Activated T-helper 1 cell treated with anti-CD3 and anti-CD28 coated beads, Interleukin-2, amount 50 U/mL, for 16 hours (primary cell): Measurements from ENCODE around the gene SOX18.
A peak's percentile ranks its signal among the peaks of the same experiment; 100 is the strongest.

Source experiments
- DNase-seq, 2 donors: peaks; one replicate each; pipeline ENCODE4 v3.0.0-alpha.2; 2020; ENCODE audit warnings: low read depth in 1 of 2, low spot score in 1 of 2

The SOX18 gene

DNA sequence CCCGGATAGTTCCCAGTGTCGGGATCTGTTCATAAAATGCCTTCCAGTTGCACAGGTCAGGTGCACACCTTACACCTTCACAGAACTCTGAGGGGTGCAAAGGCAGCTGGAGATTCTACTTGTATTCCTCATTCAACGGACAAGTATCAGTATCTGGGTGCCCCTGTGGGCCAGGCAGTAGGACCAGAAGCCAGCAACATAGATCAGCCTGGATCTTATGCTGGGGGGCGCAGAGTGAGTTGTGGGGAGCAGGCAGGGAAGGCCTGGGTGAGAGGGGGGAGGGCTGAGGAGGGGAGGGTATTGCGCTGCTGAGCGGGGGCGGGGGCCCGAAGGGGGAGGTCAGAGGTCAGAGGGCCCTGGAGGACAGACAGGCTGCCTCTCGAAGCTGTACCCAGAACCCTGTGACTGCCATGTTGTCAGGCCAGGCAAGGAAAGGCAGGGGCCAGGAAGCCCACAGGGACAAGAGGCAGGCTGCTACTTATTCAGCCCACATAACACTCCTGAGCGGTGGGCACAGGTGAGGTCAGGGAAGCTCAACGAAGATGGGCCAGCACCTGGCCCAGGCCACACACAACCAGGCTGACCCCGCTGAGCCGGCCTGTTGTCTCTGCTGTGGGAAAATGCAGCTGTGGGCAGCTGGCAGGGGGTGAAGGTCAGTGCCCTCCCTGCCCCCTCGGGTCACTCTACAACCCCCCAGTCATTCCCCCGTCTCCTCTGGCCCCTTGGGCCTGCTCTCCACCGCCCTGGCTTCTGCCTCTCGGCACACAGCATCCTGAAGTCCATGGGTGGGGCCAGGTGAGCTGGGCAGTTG lies 31.6 kb upstream of the SOX18 start:
- DNase-seq = no peak

DNA sequence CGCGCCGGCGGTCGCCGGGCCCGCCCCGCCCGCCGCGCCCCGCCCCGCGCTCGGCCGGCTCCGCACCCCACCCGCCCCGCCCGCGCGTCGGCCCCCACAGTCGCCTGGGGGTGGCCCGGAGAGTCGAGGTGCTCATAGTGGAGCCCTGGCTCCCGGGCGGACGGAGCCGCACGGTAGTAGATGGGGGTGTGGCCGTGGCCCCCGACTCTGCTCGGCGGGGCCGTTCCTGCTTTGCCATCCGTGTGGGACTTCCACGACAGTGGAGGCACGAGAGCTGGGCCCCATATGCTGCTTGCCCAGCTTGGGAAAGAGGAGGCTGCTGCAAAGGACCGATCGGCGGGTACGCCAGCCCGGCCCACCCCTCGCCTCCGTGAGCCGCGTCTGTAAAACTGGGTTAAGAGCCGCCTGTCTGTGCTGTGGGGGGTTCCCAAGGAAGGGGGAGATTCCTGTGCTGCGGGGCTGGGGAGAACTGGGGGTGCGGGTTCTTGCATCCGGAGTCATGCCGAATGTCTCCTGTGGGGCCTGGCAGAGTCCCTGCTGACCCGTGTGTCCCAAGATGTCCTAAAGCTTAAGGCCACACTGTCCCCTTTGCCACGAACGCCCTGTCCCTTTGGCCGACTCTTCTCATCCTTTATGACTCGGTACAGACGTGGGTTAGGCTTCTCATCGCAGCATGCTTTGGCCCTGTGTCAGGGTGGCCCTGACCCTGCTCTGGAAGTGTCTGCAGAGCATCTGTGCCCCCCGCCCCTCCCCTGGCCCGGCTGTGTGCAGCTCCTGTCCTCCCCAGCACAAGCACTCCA lies 30.8 kb upstream of the SOX18 start, which contains the start of gene OPRL1:
OPRL1 (plus strand) TSS at position 70 of the 800 bp plus-strand sequence. CDS start 12,639 bp downstream, outside the sequence.
- no peak for DNase-seq

DNA sequence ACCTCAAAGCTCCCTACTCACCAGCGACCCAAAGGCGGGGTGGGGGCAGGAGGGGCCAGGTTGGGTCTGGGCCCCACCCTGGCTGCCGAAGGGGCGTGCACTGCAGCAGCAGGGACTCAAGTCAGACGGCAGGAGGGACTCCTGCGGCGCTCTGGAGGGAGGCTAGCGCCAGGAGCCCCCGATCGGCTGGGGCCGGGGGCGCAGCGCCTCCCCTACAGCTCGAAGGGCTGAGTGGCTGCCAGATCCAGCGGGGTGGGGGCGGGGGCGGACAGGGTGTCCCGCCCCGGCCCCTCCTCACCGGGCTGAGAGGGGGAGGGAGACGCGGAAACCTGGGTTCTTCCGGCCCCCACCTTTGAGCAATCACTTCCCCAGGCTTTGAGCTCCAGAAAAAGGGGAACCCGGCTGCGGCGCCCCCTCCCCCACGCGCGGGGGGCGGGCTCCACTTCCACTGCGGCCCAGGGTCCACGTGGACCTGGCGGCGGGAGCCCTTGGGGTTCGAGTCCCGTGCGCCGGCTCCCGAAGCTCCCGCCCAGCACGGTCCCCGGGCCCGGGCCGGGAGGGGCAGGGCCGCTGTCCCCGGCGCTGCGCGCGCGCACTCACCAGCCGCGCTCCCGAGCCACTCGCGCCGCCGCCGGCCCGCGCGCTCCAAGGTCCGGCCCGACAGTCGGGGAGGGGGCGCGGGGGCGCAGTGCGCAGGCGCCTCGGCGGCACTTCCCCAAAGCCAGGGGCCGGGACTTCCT lies 30.0 kb upstream of the SOX18 start, which contains the start of gene RGS19:
RGS19 (minus strand) TSS at position 246 of the 740 bp plus-strand sequence. CDS start 2,632 bp downstream, outside the sequence.
- DNase-seq = peak; percentile 36 to 52

DNA sequence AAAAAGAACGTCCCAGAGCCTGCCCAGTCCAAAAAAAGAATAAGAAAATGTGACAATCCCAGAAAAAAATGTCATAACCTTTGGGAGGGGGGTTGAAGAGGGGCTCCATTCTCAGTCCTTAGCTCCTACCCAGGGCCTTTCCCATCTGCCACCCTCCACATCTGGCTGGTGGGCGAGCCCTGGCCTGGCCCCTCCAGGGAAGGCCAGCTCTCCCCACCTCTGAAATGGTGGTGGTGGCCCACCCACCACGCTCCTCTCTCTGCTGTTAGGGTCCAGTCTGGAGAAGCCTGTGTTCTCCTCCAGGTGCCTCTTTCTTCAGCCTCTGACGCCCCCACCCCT lies 29.5 kb upstream of the SOX18 start:
- no peak for DNase-seq

DNA sequence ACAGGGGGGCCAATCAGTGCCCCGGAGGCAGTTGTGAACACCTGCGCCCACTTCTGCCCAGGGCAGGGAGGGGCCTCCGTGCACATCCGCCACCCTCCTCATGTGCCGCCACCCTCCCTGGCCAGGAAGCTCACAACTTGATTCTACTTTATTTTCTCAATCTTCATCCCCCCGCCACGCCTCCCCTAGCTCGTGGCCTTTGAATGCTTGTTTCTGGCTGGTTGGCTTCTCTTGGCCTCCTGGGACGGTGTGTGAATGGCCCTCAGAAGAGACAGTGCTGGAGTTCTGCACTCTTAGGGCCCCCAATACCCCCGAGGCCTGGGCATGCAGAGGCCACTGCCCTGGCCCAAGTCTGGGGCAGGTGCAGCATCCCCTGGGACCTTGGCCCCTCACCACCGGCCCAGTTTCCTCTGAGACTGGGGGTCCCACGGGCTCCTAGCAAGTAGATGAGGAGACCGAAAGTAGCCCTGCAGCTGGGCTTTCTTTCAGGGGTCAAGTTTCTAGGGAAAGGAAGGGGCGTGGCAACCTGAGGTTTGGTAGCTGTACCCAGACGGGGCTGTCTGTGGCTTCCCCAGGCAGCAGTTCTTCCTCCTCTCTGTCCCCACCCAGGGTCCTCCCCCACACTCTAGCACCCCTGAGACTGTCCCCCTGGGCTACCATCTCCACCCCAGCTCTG lies 28.6 kb upstream of the SOX18 start:
- peak; percentile 29 to 46 for DNase-seq

DNA sequence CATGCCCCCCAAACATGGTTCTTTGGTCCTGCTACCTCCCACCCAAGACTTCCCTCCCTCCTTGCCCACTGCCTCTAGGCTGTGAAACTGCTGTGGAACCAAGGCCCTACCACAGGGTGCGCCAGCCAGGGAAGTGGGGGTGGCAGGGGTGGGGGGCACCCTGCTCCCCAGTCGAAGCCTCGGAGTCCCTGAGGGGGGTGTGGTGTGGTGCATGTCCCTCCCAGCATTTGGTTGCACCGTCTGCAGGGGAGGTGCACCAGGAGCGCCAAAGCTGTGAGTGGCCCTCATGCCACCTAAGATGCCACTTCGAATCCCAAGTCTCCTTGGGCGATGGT lies 28.1 kb upstream of the SOX18 start:
- DNase-seq = no peak

DNA sequence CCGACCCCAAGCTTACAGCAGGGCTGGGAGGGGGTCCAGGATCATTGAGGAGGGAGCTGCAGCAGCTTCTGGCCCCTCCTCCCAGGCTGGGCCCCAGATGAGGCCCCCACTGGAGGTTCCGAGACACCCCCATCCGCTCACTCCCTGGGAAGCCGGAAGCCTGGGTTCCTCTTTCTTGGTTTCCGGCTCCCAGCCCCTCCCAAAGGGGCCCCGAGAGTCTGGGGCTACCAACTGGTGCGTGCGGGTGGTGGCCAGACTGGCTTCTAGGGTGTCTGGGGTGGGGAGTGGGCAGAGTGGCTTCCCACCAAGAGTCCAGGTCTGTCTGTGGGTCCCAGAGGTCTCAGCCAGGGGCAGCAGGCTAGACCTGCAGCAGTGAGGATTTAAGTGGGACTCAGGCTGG lies 27.7 kb upstream of the SOX18 start:
- no peak for DNase-seq

DNA sequence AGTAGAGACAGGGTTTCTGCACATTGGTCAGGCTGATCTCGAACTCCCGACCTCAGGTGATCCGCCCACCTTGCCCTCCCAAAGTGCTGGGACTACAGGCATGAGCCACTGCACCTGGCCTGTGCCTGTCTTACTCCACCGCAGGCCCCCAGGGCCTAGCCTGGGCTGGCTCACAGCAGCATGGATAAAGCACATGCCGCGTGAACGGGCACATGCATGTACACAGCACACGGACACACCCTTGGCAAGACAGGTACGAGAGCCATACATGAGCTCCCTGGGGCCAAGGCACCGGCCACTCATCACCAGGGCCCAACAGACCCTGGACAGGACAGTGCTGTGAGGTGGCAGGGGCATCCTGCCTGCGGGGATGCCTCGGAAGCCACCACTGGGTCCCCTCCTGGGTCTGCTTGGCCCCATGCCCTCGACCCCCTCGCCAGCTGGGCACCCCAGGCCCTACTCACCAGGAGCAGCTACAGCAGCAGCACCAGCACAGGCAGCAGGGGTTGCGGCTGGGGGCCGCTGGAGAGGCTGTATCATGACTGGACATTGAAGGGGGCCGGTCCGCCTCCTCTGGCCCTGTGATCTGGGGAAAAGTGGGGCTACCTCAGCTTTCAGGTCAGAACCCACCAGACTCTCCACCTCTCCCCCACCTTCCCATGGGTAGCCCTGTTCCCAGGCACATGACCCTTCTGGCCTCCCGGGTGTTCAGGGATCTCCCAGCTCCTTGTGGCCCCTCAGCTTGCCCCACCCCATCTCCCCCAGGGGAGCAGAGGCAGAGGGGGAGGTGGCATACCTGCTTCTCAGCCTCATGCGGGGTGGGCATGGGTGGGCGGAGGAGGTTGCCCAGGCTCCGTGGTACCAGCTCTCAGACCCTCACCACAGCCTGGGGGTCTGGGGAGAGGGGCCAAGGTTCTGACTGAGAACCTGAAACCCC lies 26.9 kb upstream of the SOX18 start:
- no peak for DNase-seq

DNA sequence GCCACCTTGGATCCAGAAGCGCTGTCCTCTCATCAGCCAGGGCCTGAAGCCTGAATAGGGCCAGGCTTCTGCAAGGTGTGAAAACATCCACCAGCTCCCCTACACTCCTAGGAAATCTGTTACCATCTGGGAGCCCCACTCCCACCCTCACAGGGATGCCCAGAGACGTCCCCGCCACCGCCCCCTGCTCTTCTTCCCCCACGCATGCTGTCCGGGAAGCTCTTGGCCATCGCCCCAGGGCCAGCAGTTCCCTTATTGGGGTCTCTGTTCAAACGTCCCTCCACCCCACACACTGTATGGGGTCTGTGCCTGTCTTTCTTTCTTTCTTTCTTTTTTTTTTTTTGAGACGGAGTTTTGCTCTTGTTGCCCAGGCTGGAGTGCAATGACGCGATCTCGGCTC lies 26.1 kb upstream of the SOX18 start:
- DNase-seq = no peak

DNA sequence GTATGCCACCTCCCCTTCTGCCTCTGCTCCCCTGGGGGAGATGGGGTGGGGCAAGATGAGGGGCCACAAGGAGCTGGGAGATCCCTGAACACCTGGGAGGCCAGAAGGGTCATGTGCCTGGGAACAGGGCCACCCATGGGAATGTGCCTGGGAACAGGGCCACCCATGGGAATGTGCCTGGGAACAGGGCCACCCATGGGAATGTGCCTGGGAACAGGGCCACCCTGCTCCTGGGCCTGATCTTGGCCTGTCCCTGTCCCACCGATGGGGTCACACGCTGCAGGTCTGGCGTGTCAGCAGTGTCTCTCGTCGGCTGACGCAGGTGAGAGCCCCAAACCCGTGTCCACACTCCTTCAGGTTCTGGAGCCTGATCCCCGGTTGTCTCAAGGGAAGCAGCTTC lies 25.5 kb upstream of the SOX18 start:
- no peak for DNase-seq

DNA sequence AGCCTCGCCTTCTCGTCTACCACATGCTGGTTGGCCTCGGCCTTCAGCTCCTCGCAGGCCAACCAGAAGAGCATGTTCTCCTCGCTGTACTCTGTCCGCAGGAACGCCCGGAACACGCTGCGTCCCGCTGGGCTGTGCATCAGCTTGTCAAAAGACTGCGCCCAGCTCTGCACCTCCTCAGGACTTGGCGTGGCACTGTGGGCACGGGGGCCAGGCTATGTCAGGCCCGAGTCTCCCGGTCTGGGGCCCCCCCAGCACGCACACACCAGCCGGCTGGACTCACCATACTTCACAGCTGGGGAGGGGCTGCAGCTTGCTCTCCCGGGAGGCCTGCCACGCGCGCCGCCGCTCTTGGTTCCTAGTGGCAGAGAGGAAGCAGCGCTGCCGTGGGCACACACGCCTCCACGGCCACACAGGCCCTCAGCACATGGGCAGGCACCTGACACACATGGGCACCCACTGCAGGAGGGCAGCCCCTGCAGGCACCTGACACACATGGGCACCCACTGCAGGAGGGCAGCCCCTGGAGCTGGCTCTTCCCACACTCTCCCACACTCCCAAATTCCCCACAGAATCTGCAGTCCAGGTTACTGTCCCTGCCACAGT lies 24.8 kb upstream of the SOX18 start:
- DNase-seq = no peak

DNA sequence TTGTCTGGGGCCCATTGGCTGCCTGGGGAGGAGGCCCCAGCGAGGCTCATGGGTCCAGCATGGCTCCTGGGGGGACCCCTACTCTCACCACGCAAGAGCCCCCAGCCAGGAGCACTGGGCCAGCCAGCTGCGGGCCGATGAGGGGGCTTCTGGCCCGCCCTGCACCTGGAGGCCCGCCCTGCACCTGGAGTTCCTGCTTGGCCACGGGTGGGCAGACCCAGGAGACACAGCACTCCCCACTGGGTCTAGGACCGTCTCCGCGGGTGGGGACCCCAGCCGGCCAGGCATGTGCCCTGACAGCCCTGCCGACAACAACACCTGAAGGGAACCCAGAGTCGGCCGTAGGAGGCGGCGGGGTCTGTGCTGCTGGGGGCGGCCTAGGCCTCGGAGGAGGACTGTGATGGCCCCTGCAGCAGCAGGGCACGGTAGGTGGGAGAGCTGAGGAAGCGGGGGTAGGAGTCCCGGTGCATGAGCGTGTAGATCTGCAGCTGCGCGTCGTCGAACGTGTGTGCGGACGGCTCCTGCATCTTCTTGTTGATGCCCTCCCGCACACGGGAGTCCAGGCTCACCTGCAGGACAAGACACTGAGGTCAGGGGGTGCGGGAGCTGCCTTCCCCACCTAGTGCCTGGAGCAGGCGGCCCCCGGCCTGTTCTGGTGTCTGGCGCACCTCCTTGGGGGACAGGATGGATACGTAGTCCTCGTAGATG lies 24.2 kb upstream of the SOX18 start:
- DNase-seq = no peak

DNA sequence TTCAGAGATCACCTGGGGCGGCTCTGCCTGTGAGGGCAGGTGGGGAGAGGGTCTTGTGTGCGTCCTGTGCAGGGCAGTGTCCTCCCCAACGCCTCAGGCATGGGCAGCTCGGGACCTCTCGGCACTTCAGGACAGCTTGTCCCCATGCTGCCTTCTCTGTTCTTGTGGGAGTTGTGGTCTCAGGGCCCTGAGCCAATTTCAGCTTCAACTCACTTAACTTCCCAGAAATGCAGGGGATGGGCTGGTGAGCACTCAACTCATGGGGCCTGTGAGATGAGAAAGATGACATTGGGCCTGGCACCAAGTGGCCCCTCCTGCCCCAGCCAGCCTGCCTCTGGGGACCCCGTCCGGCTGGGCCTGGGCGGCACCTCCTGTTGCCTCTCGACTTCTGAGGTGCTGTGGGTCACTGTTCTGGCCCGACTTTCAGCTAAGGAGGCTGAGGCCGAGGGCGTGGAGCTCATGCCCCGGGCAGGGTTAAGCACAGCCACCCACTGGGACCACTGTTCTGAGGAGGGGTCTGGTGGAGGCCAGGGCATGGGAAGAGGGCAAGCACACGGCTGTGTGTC lies 23.1 kb upstream of the SOX18 start:
- DNase-seq = no peak

DNA sequence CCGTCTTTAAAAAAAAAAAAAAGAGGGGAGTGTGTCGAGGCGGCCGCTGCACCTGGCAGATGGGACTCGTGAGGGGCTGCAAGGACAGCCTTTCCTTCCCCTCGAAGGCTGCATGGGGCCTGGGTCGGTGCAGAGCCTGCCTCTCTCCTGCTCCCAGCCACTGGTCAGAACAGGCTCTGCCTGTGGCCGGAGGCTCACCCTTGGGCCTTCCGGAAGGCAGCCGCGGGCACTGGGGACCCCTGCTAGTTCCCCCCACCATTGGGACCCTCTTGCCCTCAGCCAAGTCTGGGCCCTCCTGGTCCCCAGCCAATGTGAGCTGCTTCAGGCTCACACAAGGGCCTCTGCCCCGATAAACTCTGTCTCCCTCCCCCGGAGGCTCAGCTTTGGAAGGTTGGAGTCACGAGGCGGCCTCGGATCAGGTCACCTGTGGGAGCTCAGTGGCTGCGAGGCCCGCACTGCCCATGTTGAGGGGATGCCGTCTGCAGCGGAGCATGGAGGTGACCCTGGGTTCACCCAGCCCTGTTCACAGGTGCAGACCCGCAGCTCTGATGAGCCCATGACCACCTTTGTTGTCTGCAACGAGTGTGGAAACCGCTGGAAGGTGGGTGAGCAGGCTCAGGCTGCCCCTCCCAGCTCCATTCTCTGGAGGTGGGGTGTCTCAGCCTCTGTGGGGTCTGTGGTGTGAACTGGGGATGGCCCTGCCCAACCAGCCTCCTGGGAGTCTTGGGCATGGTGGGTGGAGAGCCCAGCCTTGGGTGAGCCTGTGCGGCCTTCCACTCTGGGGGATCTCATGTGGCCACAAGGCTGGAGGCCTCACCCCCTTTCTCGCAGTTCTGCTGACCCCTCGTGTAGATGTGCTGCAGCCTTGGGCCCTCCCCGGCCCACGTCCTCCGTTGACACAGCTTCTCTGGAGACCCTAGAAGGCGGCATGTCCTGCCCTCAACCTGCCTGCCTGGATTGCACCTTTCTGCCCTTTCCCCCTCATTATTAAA lies 22.2 kb upstream of the SOX18 start:
- no peak for DNase-seq

DNA sequence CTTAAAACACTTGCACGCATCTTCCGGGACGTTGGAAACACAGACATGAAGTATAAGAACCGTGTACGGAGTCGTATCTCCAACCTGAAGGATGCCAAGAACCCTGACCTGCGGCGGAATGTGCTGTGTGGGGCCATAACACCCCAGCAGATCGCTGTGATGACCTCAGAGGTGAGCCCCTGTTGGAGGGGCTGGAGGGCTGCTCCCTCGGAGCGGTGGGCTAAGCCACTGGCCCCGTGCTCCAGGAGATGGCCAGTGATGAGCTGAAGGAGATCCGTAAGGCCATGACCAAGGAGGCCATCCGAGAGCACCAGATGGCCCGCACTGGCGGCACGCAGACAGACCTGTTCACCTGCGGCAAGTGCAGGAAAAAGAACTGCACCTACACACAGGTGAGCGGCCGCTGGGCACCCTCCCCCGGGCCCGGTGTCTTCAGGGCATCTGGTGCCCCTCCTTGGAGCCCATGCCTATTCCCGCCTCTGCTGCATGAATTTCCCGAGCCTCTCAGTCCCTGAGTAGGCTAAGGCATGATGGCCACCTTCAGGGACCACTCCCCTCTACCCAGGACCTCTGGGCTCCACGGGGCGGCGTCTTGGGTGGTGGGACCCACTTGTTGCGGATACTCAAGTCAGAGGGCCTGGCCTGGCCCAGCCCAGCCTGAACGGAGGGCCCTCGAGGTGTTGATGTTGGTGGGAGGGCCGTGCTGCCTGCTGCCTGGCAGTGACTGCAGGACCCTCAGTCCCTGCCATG lies 21.0 kb upstream of the SOX18 start:
- DNase-seq = no peak

DNA sequence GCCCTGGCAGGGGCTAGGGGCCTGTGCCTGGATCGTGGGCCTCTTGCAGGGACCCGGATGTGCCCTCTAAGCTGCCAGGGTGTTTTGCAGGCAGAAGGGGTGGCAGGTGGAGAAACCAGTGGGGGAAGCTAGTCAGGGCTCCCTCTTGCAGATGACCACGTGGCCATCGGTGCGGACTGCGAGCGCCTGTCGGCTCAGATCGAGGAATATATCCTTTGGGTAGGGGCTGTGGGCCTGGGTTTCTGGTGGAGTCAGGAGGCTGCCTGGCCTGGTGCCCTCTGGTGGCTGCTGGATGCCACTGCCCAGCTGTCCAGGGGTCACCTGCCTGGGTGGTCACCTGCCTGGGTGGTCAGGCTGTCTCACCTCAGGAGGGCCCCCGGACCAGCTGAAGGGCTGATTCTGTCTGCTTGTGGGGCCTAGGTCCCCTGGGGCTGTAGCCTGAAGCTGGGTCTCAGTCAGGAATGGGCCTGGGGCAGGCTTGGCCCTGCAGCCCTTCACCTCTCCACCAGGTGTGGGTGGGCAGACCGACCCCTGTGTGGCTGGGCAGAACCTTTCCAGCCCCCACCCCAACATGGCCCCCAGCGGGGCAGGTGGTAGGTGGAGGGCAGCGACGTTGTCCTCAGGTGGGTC lies 20.3 kb upstream of the SOX18 start:
- no peak for DNase-seq
